Activated CD8-positive, alpha-beta memory T cell treated with anti-CD3 and anti-CD28 coated beads for 1 hour (primary cell): Measurements from ENCODE around the gene CDH18.

Source experiments
- DNase-seq, 2 donors: peaks; one replicate each; pipeline ENCODE4 v3.0.0-alpha.2; 2020; ENCODE audit warnings: low read depth in 1 of 2; ENCODE audit errors: extremely low read depth in 1 of 2

The CDH18 gene

GRCh38 chr5:19751326-19751725 lies 236.7 kb downstream of the CDH18 start:
- DNase-seq, result no peak

- no peak for DNase-seq
Observed at GRCh38 chr5:19745247-19745646, 242.8 kb downstream of the CDH18 start.

GRCh38 chr5:19739671-19740070 lies 248.3 kb downstream of the CDH18 start:
- no peak for DNase-seq

- DNase-seq, result no peak
Observed at GRCh38 chr5:19734776-19735175, 253.2 kb downstream of the CDH18 start.

GRCh38 chr5:19733612-19734495 lies 254.1 kb downstream of the CDH18 start:
- DNase-seq, result no peak

GRCh38 chr5:19728571-19728970 lies 259.4 kb downstream of the CDH18 start:
- DNase-seq, result no peak

GRCh38 chr5:19719109-19719508 lies 268.9 kb downstream of the CDH18 start:
- no peak for DNase-seq

- no peak for DNase-seq
Observed at GRCh38 chr5:19713740-19714139, 274.3 kb downstream of the CDH18 start.

GRCh38 chr5:19709403-19709802 lies 278.6 kb downstream of the CDH18 start:
- DNase-seq, result no peak

GRCh38 chr5:19706776-19707175 lies 281.2 kb downstream of the CDH18 start:
- no peak for DNase-seq

- no peak for DNase-seq
Observed at GRCh38 chr5:19701731-19702130, 286.3 kb downstream of the CDH18 start.

GRCh38 chr5:19694949-19695611 lies 292.9 kb downstream of the CDH18 start:
- no peak for DNase-seq

GRCh38 chr5:19690978-19691377 lies 297.0 kb downstream of the CDH18 start:
- no peak for DNase-seq

- DNase-seq, result no peak
Observed at GRCh38 chr5:19685473-19685872, 302.5 kb downstream of the CDH18 start.

GRCh38 chr5:19676895-19677294 lies 311.1 kb downstream of the CDH18 start:
- no peak for DNase-seq

GRCh38 chr5:19660679-19661078 lies 327.3 kb downstream of the CDH18 start:
- DNase-seq, result no peak

- no peak for DNase-seq
Observed at GRCh38 chr5:19655627-19656026, 332.4 kb downstream of the CDH18 start.

GRCh38 chr5:19638461-19638860 lies 349.5 kb downstream of the CDH18 start:
- no peak for DNase-seq

GRCh38 chr5:19630876-19631275 lies 357.1 kb downstream of the CDH18 start:
- no peak for DNase-seq

- DNase-seq, result no peak
Observed at GRCh38 chr5:19626211-19626610, 361.8 kb downstream of the CDH18 start.

GRCh38 chr5:19625562-19625961 lies 362.4 kb downstream of the CDH18 start:
- no peak for DNase-seq

- no peak for DNase-seq
Observed at GRCh38 chr5:19619571-19619970, 368.4 kb downstream of the CDH18 start.
